HUES48 (cell line): ENCODE data around the gene C1orf35.

Experiments used
- H3K27ac ChIP-seq: one replicate; pipeline ENCODE4 v1.7.0; 2013; ENCODE audit warnings: low read depth, low read length, inconsistent platforms
- H3K27me3 ChIP-seq: 2 replicates; pipeline ENCODE4 v1.6.1; 2013; ENCODE audit warnings: mild to moderate bottlenecking, low read length; ENCODE audit not compliant: control insufficient read depth, insufficient read depth
- H3K36me3 ChIP-seq: 2 replicates; pipeline ENCODE4 v1.6.1; 2013; ENCODE audit warnings: low read length; ENCODE audit not compliant: control insufficient read depth, insufficient read depth
- H3K4me1 ChIP-seq: 2 replicates; pipeline ENCODE4 v1.6.1; 2013; ENCODE audit warnings: mild to moderate bottlenecking, low read length; ENCODE audit not compliant: control insufficient read depth, insufficient read depth
- H3K4me3 ChIP-seq: 2 replicates; pipeline ENCODE4 v1.5.1; 2013; ENCODE audit warnings: mild to moderate bottlenecking, low read depth, low read length
- H3K9ac ChIP-seq: 2 replicates; pipeline ENCODE4 v1.6.1; 2013; ENCODE audit warnings: mild to moderate bottlenecking, low read depth, low read length, moderate library complexity
- H3K9me3 ChIP-seq: 2 replicates; pipeline ENCODE4 v1.6.1; 2013; ENCODE audit warnings: low read length; ENCODE audit not compliant: control insufficient read depth, insufficient read depth

Gene C1orf35

DNA sequence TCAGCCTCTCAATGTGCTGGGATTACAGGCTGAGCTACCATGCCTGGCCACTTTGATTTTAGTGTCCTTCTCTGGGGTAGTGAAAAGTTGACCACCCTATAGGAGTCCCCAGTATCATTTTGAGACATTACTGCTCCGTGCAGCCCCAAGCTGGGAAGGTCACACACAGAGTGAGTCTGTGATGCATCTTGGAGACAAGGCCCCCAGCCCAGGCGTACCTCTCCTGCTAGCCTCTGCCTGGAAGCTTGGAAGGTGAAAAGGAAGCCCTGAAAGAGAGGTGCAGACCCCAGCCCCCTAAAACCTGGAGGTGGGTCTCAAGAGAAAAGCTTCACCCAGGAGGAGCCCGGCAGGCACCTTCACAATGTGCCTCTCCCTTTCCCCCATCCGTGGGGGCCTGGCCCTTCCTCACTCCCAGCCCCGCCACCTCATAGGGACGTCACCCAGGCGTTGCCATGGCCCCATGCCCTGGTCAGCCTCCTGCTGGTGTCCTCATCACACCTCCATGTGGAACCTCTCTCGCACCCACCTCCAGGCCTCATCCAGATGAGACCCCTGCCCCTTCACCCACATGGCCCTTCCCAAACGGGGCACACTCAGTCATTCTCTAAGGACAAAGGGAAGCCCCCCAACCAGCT, 26.2 kb downstream of the C1orf35 start:
- Histone ChIP-seq H3K9me3 (no peaks in the 10 kb centered on the region), H3K36me3 (no peaks in the 10 kb centered on the region), H3K27me3 (peaks cover 79% of the 10 kb centered on the region), H3K4me1 (peaks cover 3% of the 10 kb centered on the region; the same call in 1 of the 2 replicates), H3K4me3 (no peak overlapping the region), H3K27ac (no peak overlapping the region), H3K9ac (no peak overlapping the region)

DNA sequence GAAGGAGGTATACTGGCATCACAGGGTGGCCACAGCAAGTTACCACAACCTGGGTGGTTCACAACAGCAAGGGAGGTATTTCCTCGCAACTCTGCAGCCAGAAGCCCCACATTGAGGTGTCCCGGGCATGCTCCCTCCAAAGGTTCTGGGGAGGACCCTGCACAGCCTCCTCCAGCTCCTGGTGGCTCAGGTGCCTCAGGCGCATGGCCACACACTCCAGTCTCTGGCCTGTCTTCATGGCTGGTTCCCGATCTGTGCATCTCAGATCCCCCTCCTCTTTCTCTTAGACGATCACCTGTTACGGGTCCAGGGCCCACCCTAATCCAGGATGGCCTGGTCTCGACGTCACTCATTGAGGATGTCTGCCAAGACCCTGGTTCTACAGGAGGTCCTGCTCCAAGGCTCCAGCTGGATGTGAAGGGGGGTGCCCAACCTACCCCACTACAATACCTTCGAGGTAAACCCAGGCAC, 27.3 kb downstream of the C1orf35 start:
- Histone ChIP-seq H3K36me3 (no peaks in the 10 kb centered on the region), H3K27me3 (peaks cover 89% of the 10 kb centered on the region), H3K4me1 (no peaks in the 10 kb centered on the region; the same call in 1 of the 2 replicates)

DNA sequence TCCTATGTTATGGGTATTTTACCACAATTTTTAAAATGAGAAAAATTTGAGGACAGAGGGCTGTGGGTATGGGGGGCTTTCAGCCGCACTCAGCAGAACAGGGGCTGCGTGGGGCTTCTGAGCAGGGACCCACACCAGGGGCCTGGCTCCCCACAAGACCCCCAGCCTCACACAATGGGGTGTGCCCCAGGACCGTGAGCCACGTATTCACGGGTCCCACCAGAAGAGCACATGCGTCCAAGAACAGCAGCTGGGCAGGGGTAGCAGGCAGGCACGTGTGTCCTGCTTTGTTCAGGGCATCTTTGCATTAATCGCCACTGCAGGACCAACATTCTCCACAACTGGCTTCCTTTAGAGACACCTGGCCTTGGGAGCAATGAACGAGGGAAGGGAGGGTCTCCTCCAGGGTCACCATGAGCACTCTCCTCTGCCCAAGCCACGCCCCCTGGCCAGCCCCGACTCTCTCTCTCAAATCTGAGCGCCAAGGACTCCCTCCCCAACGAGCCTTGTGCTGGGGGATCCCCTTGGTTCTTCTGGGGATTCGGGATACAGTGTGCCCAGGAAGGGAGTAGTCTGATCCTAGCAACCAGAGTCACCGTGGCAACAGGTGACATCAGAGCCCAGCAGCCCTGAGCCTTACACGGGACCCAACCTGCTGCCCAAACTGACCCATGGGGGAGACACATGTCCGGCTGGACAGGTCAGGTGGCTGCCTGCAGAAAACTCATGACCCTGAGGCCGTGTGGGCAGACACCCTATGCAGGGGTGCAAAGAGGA, 28.0 kb downstream of the C1orf35 start:
- no peak overlapping the region for H3K27ac ChIP-seq
- no peaks in the 10 kb centered on the region for H3K9me3 ChIP-seq
- H3K9ac ChIP-seq = no peak overlapping the region; the same call in 1 of the 2 replicates
- H3K4me3 ChIP-seq = no peak overlapping the region
- H3K36me3 ChIP-seq = no peaks in the 10 kb centered on the region
- peaks cover 96% of the 10 kb centered on the region for H3K27me3 ChIP-seq
- no peaks in the 10 kb centered on the region; the same call in 1 of the 2 replicates for H3K4me1 ChIP-seq

More for the DNA sequence above, 27.3 kb downstream of the C1orf35 start:
- Histone ChIP-seq H3K27ac (no peak overlapping the region), H3K4me3 (no peak overlapping the region), H3K9me3 (no peaks in the 10 kb centered on the region), H3K9ac (no peak overlapping the region)

DNA sequence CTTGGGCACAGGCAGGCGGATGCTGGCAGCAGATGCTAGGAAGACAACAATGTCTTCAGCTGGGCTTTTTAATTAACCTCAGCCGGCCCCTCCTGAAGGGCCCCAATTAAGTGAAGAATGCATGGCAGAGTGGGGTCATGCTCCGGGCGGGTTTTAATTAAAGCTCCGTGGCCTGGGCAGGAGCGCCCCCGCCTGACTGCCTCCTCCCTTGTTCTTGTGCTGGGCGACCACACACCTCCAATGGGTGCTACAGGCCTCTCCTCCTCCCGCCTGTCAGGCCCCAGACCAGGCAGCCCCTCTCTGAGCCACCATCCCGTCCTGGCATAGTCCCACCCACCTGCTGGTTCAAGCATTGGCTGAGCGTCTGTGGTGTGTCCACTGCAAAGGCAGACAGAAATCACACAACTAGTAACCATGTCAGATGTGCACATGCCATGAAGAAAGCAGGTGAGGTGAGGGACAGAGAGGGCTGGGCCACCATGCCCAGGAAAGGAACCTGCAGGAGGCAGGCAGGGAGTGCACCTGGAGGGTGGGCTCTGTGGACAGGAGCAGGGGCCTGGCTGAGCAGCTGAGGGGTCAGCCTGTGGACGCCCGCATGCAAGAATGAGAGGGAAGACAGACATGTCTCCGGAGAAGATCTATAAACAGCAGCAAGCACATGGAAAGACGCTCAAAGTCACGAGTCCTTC, 29.1 kb downstream of the C1orf35 start:
- Histone ChIP-seq H3K27me3 (peaks cover 100% of the 10 kb centered on the region), H3K4me3 (no peak overlapping the region), H3K36me3 (no peaks in the 10 kb centered on the region), H3K9me3 (no peaks in the 10 kb centered on the region), H3K4me1 (no peaks in the 10 kb centered on the region; the same call in 1 of the 2 replicates), H3K9ac (no peak overlapping the region), H3K27ac (no peak overlapping the region)

DNA sequence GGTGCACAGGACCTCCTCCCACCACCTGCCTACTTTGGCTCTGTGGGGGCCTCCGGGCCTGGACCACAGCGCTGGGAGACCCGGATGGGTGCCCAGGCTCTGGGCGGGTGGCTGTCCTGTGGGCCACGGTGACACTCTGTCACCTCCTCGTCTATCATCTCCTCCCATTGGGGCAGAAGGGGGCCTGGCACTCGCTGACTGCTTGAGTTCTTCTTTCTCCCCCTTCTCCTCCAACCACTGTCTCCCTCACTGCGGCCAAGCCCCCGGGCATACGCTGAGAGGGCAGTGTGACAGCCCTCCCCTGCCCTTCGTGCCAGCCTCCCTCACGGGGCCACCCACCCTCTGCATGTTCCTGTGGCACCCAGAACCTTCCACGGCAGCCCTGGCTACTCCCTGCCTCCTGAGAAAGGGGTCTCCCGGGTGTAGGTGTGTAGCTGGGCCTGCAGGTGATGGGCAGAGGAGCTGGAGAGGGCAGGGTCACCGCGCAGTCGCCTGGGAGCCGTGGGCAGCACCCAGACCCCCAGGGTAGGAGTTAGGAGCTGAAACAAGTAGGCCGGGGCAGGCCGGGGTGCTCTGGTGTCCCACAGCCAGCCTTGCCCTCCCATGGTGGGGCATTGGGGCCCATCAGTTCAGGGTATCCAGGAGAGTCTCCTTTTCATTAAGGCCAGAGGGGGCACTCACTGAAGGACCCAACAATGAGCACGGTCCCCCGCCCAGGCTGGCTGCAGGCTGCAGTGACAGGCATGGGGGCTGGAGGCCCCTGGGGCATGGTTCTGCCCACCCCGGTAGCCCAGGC, 29.9 kb downstream of the C1orf35 start:
- Histone ChIP-seq H3K4me3 (no peak overlapping the region), H3K9me3 (no peaks in the 10 kb centered on the region), H3K27me3 (peaks cover 100% of the 10 kb centered on the region), H3K27ac (no peak overlapping the region), H3K36me3 (no peaks in the 10 kb centered on the region), H3K9ac (no peak overlapping the region), H3K4me1 (no peaks in the 10 kb centered on the region; the same call in 1 of the 2 replicates)

DNA sequence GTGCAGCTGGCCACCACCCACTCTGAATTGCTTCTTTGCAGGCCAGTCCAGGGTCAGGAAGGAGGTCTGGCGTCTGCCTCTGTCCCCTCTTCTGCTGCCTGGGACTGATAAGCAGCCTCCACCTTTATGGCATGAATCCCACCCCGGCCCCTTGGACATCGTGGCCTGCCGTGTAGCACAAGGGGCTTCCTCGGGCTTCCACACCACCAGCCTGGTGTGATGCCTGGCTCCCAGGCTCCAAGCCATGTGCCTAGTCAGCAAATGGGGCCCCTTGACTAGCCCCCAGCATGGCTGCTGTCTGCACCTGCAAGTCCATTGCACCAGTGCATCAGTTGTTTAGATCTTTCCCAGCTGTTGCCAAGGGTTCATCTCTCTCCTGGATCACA, 30.5 kb downstream of the C1orf35 start:
- H3K9ac ChIP-seq = no peak overlapping the region

DNA sequence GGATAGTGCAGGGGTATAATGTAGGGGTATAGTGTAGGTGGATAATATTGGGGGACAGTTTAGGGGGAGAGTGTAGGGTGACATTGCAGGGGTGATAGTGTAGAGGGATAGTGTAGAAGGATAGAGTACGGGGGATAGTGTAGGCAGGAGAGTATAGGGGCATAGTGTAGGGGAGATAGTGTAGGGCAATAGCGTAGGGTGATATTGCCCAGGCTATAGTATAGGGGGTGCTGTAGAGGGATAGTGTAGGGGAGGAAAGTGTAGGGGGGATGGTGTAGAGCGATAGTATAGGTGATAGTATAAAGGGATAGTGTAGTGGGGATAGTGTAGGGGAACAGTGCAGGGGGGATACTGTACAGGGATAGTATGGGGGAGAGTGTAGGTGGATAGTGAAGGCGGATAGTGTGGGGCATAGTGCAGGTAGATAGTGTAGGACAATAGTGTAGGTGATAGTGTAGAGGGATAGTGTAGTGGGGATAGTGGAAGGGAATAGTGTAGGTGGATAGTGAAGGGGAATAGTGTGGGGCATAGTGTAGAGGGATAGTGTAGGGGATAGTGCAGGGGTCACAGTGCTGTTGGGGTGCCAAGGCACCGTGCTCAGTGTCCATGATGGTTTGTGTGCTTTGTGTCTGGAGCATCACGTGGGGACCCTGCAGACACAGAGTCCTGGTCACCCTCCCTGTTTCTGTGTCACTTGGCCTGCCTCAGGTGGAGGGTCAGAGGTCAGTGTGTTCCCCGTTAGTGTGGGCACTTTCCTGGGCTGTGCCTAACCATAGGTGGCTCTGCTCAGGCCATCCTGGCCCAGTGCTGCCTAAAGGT, 31.1 kb downstream of the C1orf35 start:
- Histone ChIP-seq H3K27me3 (peaks cover 100% of the 10 kb centered on the region), H3K9me3 (no peaks in the 10 kb centered on the region), H3K4me3 (no peak overlapping the region), H3K9ac (no peak overlapping the region), H3K27ac (no peak overlapping the region), H3K36me3 (no peaks in the 10 kb centered on the region), H3K4me1 (no peaks in the 10 kb centered on the region)

More for the DNA sequence above, 30.5 kb downstream of the C1orf35 start:
- Histone ChIP-seq H3K4me3 (no peak overlapping the region), H3K36me3 (no peaks in the 10 kb centered on the region), H3K4me1 (no peaks in the 10 kb centered on the region), H3K9me3 (no peaks in the 10 kb centered on the region), H3K27me3 (peaks cover 100% of the 10 kb centered on the region), H3K27ac (no peak overlapping the region)

DNA sequence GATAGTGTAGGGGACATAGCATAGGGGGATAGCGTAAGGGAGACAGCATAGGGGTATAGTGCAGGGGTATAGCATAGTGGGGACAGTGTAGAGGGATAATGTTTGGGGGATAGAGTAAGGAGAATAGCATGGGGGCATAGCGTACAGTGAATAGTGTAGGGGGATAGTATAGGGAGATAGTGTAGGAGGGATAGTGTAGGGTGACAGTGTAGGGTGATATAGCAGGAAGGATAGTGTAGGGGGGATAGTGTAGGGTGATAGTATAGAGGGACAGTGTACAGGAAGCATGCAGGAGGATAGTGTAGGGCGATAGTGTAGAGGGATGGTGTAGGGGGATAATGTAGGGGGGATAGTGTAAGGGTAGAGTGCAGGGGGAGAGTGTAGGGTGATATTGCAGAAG, 32.3 kb downstream of the C1orf35 start:
- H3K9me3 ChIP-seq = no peaks in the 10 kb centered on the region
- no peak overlapping the region for H3K9ac ChIP-seq
- no peaks in the 10 kb centered on the region for H3K36me3 ChIP-seq
- H3K27me3 ChIP-seq = peaks cover 100% of the 10 kb centered on the region
- no peaks in the 10 kb centered on the region for H3K4me1 ChIP-seq
- no peak overlapping the region for H3K27ac ChIP-seq
- no peak overlapping the region for H3K4me3 ChIP-seq

DNA sequence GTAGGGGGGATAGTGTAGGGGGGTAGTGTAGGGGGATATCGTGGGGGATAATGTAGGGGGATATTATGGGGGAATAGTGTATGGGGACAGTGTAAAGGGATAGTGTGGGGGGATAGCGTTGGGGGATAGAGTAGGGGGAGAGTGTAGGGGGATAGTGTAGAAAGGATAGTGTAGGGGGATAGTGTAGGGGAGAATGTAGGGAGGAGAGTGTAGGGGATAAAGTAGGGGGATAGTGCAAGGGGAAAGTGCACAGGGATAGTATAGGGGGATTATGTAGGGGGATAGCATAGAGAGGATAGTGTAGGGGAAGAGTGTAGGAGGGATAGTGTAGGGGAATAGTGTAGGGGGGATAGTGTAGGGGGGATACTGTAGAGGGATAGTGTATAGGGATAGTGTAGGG, 33.0 kb downstream of the C1orf35 start:
- H3K9me3 ChIP-seq = no peaks in the 10 kb centered on the region
- H3K27me3 ChIP-seq = peaks cover 100% of the 10 kb centered on the region
- no peak overlapping the region for H3K9ac ChIP-seq

DNA sequence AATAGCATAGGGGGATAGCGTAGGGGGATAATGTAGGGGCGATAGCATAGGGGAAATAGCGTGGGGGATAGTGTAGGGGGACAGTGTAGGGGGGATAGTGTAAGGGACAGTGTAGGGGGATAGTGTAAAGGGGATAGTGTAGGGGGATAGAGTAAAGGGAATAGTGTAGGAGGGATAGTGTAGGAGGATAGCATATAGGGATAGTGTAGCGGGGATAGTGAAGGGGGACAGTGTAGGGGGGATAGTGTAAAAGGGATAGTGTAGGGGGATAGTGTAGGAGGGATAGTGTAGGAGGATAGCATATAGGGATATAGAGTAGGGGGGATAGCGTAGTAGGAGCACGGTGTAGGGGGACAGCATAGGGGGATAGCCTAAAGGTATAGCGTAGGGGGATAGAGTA, 34.8 kb downstream of the C1orf35 start:
- H3K4me1 ChIP-seq = no peaks in the 10 kb centered on the region
- no peaks in the 10 kb centered on the region for H3K9me3 ChIP-seq
- H3K27ac ChIP-seq = no peak overlapping the region
- peaks cover 97% of the 10 kb centered on the region for H3K27me3 ChIP-seq
- H3K36me3 ChIP-seq = no peaks in the 10 kb centered on the region
- no peak overlapping the region for H3K4me3 ChIP-seq
- H3K9ac ChIP-seq = no peak overlapping the region

More for the DNA sequence above, 33.0 kb downstream of the C1orf35 start:
- Histone ChIP-seq H3K4me1 (no peaks in the 10 kb centered on the region), H3K36me3 (no peaks in the 10 kb centered on the region), H3K27ac (no peak overlapping the region), H3K4me3 (no peak overlapping the region)
